H9 (cell line): ENCODE results near the gene MOB1B. TPM values are rescaled to one million over a fixed set of nuclear protein-coding genes. Genes with fewer than 3 reads are reported as not detected.

ENCODE experiments used
- DNase-seq: peaks from one replicate; pipeline ENCODE4 v3.0.0-alpha.2; 2017
- H2AFZ ChIP-seq: one replicate; pipeline ENCODE4 v1.6.1; 2013; ENCODE audit warnings: mild to moderate bottlenecking, low read length, control low read depth, moderate library complexity
- H2AK5ac ChIP-seq: 2 replicates; pipeline ENCODE4 v1.6.1; 2013; ENCODE audit warnings: low read length, control low read depth, mixed read lengths; ENCODE audit not compliant: insufficient read length
- H2BK120ac ChIP-seq: one replicate; pipeline ENCODE4 v1.6.1; 2013; ENCODE audit warnings: low read depth, mild to moderate bottlenecking, low read length, control low read depth, inconsistent platforms; ENCODE audit not compliant: poor library complexity, severe bottlenecking
- H2BK12ac ChIP-seq: 2 replicates; pipeline ENCODE4 v1.6.1; 2013; ENCODE audit warnings: low read length, control low read depth, mixed read lengths, low read depth; ENCODE audit not compliant: insufficient read length
- H2BK15ac ChIP-seq: 2 replicates; pipeline ENCODE4 v1.6.1; 2013; ENCODE audit warnings: low read depth, low read length, control low read depth
- H2BK20ac ChIP-seq: one replicate; pipeline ENCODE4 v1.6.1; 2013; ENCODE audit warnings: low read depth, mild to moderate bottlenecking, low read length, control low read depth, inconsistent platforms; ENCODE audit not compliant: poor library complexity, severe bottlenecking
- H2BK5ac ChIP-seq: 2 replicates; pipeline ENCODE4 v1.6.1; 2013; ENCODE audit warnings: low read length, control low read depth, mixed read lengths; ENCODE audit not compliant: insufficient read length
- H3K14ac ChIP-seq: 2 replicates; pipeline ENCODE4 v1.6.1; 2013; ENCODE audit warnings: low read length, control low read depth; ENCODE audit not compliant: insufficient read depth
- H3K18ac ChIP-seq: 2 replicates; pipeline ENCODE4 v1.6.1; 2013; ENCODE audit warnings: low read depth, mild to moderate bottlenecking, mixed read lengths, low read length, control low read depth; ENCODE audit not compliant: insufficient read length
- H3K23ac ChIP-seq: 2 replicates; pipeline ENCODE4 v1.6.1; 2013; ENCODE audit warnings: low read length, control low read depth, mixed read lengths, low read depth; ENCODE audit not compliant: insufficient read length
- H3K23me2 ChIP-seq: 2 replicates; pipeline ENCODE4 v1.6.1; 2013; ENCODE audit warnings: low read depth, mild to moderate bottlenecking, mixed read lengths, low read length, control low read depth; ENCODE audit not compliant: insufficient read length, poor library complexity, severe bottlenecking
- H3K27ac ChIP-seq: 2 replicates; pipeline ENCODE4 v1.5.1; 2013; ENCODE audit warnings: low read length, control low read depth, mixed read lengths, low read depth; ENCODE audit not compliant: insufficient read length
- H3K27me3 ChIP-seq: 2 replicates; pipeline ENCODE4 v1.6.1; 2013; ENCODE audit warnings: low read length, control low read depth, inconsistent platforms; ENCODE audit not compliant: insufficient read depth
- H3K4ac ChIP-seq: 2 replicates; pipeline ENCODE4 v1.6.1; 2013; ENCODE audit warnings: low read depth, mild to moderate bottlenecking, control low read depth, inconsistent platforms, low read length, moderate library complexity
- H3K4me1 ChIP-seq: 2 replicates; pipeline ENCODE4 v1.6.1; 2013; ENCODE audit warnings: low read length, control low read depth, inconsistent platforms; ENCODE audit not compliant: insufficient read depth
- H3K4me2 ChIP-seq: 2 replicates; pipeline ENCODE4 v1.6.1; 2013; ENCODE audit warnings: low read length, control low read depth, mixed read lengths; ENCODE audit not compliant: insufficient read length, insufficient read depth
- H3K56ac ChIP-seq: 2 replicates; pipeline ENCODE4 v1.6.1; 2013; ENCODE audit warnings: low read depth, mild to moderate bottlenecking, mixed read lengths, low read length, control low read depth; ENCODE audit not compliant: insufficient read length
- H3K79me1 ChIP-seq: 2 replicates; pipeline ENCODE4 v1.6.1; 2013; ENCODE audit warnings: low read depth, mild to moderate bottlenecking, moderate library complexity, low read length, control low read depth, inconsistent platforms; ENCODE audit not compliant: insufficient read depth, poor library complexity, severe bottlenecking
- H3K79me2 ChIP-seq: 2 replicates; pipeline ENCODE4 v1.6.1; 2013; ENCODE audit warnings: low read length, control low read depth, inconsistent platforms; ENCODE audit not compliant: insufficient read depth
- H3K9ac ChIP-seq: 2 replicates; pipeline ENCODE4 v1.6.1; 2013; ENCODE audit warnings: low read length, control low read depth, mixed read lengths; ENCODE audit not compliant: insufficient read length; ENCODE audit errors: extremely low read depth
- H3K9me3 ChIP-seq: one replicate; pipeline ENCODE4 v1.6.1; 2013; ENCODE audit warnings: low read depth, low read length, inconsistent platforms; ENCODE audit not compliant: control insufficient read depth
- H3T11ph ChIP-seq: one replicate; pipeline ENCODE4 v1.6.1; 2013; ENCODE audit warnings: mild to moderate bottlenecking, low read length, control low read depth, inconsistent platforms
- H4K20me1 ChIP-seq: one replicate; pipeline ENCODE4 v1.6.1; 2013; ENCODE audit not compliant: control insufficient read depth, insufficient read length, insufficient read depth
- H4K5ac ChIP-seq: 2 replicates; pipeline ENCODE4 v1.6.1; 2013; ENCODE audit warnings: low read depth, mild to moderate bottlenecking, mixed read lengths, low read length, control low read depth; ENCODE audit not compliant: insufficient read length
- H4K8ac ChIP-seq: replicated peaks from 2 replicates; pipeline ENCODE4 v1.6.1; 2013; ENCODE audit warnings: low read length, control low read depth, mixed read lengths, low read depth; ENCODE audit not compliant: insufficient read length
- H4K91ac ChIP-seq: 2 replicates; pipeline ENCODE4 v1.6.1; 2013; ENCODE audit warnings: low read depth, mild to moderate bottlenecking, moderate library complexity, mixed read lengths, low read length, control low read depth; ENCODE audit not compliant: insufficient read length
- H3K27ac Mint-ChIP-seq, 3 experiments: 2 replicates in 2 of 3; 3 replicates in 1 of 3; pipeline ENCODE4 v1.8.0; 2020 to 2021; ENCODE audit warnings: mixed read lengths in 3 of 3, mild to moderate bottlenecking in 1 of 3, moderate library complexity in 1 of 3
- H3K27me3 Mint-ChIP-seq: 2 replicates; pipeline ENCODE4 v1.8.0; 2021; ENCODE audit warnings: low read depth, mild to moderate bottlenecking, moderate library complexity, mixed read lengths
- H3K36me3 Mint-ChIP-seq, 3 experiments: 2 replicates in 2 of 3; 3 replicates in 1 of 3; pipeline ENCODE4 v1.8.0; 2020 to 2021; ENCODE audit warnings: low read depth in 3 of 3, mixed read lengths in 3 of 3; ENCODE audit not compliant: insufficient read depth in 1 of 3
- H3K4me1 Mint-ChIP-seq, 2 experiments: 2 replicates each; pipeline ENCODE4 v1.8.0; 2020; ENCODE audit warnings: mixed read lengths in 2 of 2
- H3K4me3 Mint-ChIP-seq, 2 experiments: 2 replicates in 1 of 2; 3 replicates in 1 of 2; pipeline ENCODE4 v1.8.0; 2020 to 2021; ENCODE audit warnings: mild to moderate bottlenecking in 2 of 2, mixed read lengths in 2 of 2, moderate library complexity in 1 of 2
- H3K9me3 Mint-ChIP-seq, 2 experiments: 2 replicates in 1 of 2; 3 replicates in 1 of 2; pipeline ENCODE4 v1.8.0; 2020; ENCODE audit warnings: mild to moderate bottlenecking in 2 of 2, mixed read lengths in 2 of 2, moderate library complexity in 1 of 2
- CTCF ChIP-seq: fragments of 200-600 bp; sonication (generic); conservative IDR thresholded peaks from 3 replicates; pipeline ENCODE4 v1.8.0; 2021; ENCODE audit warnings: antibody characterized with exemption, mild to moderate bottlenecking
- WGBS: extraction: QIAGEN DNeasy Blood & Tissue Kit; methylation state at CpG from one replicate; pipeline ENCODE4 v1.1.7; 2013; ENCODE audit warnings: missing lambda C conversion rate, low lambda C conversion rate, mixed read lengths; ENCODE audit not compliant: insufficient read length; ENCODE audit errors: extremely low coverage; 5-methylcytosine and 5-hydroxymethylcytosine counted together
- total RNA-seq: library from RNA; stranded (reverse); gene quantifications from 2 replicates; pipeline ENCODE4 v1.2.1, GENCODE V29; 2021

The MOB1B gene
- total RNA-seq, 1 experiment from 2014 or later: 30.3 TPM

GRCh38 chr4:71026086-71026485 is 123.9 kb downstream of the MOB1B start:
- H3K9ac ChIP-seq: no peak overlapping the region
- no peak overlapping the region for H3K14ac ChIP-seq
- H2AK5ac ChIP-seq: no peak overlapping the region
- Mint-ChIP-seq H3K36me3 (peaks cover 4 to 44% (median 29%) of the 10 kb centered on the region in 3 experiments; a peak in 5 of 7 replicates), H3K9me3 (no peaks in the 10 kb centered on the region), H3K4me3 (no peak overlapping the region), H3K4me1 (peaks cover 11 to 12% of the 10 kb centered on the region in 2 experiments), H3K27me3 (no peaks in the 10 kb centered on the region), H3K27ac (no peak overlapping the region)
- no peak overlapping the region for H3K56ac ChIP-seq
- H3K79me2 ChIP-seq: no peaks in the 10 kb centered on the region
- H4K91ac ChIP-seq: no peak overlapping the region
- no peak overlapping the region for H3K4ac ChIP-seq
- TF ChIP-seq CTCF: no peak
- H2BK12ac ChIP-seq: no peak overlapping the region
- no peaks in the 10 kb centered on the region for H4K20me1 ChIP-seq
- H3K23ac ChIP-seq: no peak overlapping the region
- H2BK5ac ChIP-seq: no peak overlapping the region
- no peaks in the 10 kb centered on the region for H3K23me2 ChIP-seq
- H3T11ph ChIP-seq: no peak overlapping the region
- H2AFZ ChIP-seq: no peak overlapping the region
- no peak overlapping the region for H4K8ac ChIP-seq
- no peaks in the 10 kb centered on the region for H3K9me3 ChIP-seq
- H4K5ac ChIP-seq: no peak overlapping the region
- no CpG with 5 or more reads among the region's 2 CpGs for WGBS
- DNase-seq: no peak
- H3K4me1 ChIP-seq: no peaks in the 10 kb centered on the region
- H3K4me2 ChIP-seq: no peak overlapping the region
- no peak overlapping the region for H2BK120ac ChIP-seq
- H2BK20ac ChIP-seq: no peak overlapping the region
- H3K27ac ChIP-seq: no peak overlapping the region
- H2BK15ac ChIP-seq: no peak overlapping the region
- no peaks in the 10 kb centered on the region for H3K27me3 ChIP-seq
- no peak overlapping the region for H3K18ac ChIP-seq
- H3K79me1 ChIP-seq: no peaks in the 10 kb centered on the region
